Stomach (tissue), 9 donors: ENCODE data around the gene SMIM41. TPM values are rescaled to one million over a fixed set of nuclear protein-coding genes. Genes with fewer than 3 reads are reported as not detected.

Source experiments
- DNase-seq, 2 donors: peaks; one replicate each; pipeline versions ENCODE4 v3.0.0 to v3.0.0-alpha.2; 2013 to 2019
- H3K27ac ChIP-seq, 5 donors: fragments of 200-600 bp in 4 of 5; sonication (generic) in 4 of 5; one replicate each; pipeline ENCODE4 v1.5.1; 2013 to 2019; ENCODE audit warnings: mild to moderate bottlenecking in 1 of 5, moderate library complexity in 1 of 5
- H3K27me3 ChIP-seq, 3 donors: fragments of 200-600 bp; sonication (generic); one replicate each; pipeline ENCODE4 v1.5.1; 2017 to 2019; ENCODE audit warnings: mixed run types in 1 of 3
- H3K36me3 ChIP-seq, 4 donors: fragments of 200-600 bp; sonication (generic); 1 replicate in 3 of 4; 2 replicates in 1 of 4; pipeline ENCODE4 v1.5.1; 2016 to 2019
- H3K4me1 ChIP-seq, 4 donors: fragments of 200-600 bp; sonication (generic); one replicate each; pipeline ENCODE4 v1.5.1; 2016 to 2019
- H3K4me3 ChIP-seq, 4 donors: fragments of 200-600 bp; sonication (generic) in 3 of 4; one replicate each; pipeline ENCODE4 v1.5.1; 2016 to 2019; ENCODE audit warnings: mild to moderate bottlenecking in 1 of 4
- H3K9me3 ChIP-seq, 4 donors: fragments of 200-600 bp; sonication (generic); one replicate each; pipeline ENCODE4 v1.5.1; 2016 to 2019
- CTCF ChIP-seq, 7 experiments: fragments of 450-650 bp in 4 of 7; fragments of 200-600 bp in 3 of 7; sonication (generic) in 3 of 7; IDR thresholded peaks; one replicate each; pipeline ENCODE4 v1.5.1; 2016 to 2019; ENCODE audit warnings: antibody characterized with exemption in 7 of 7, control low read depth in 2 of 7, mild to moderate bottlenecking in 1 of 7
- EP300 ChIP-seq: sonication (generic); formaldehyde crosslinking; IDR thresholded peaks from one replicate; pipeline ENCODE4 v1.6.1; 2017; ENCODE audit warnings: antibody characterized with exemption
- POLR2A ChIP-seq, 4 donors: fragments of 450-650 bp; IDR thresholded peaks; one replicate each; pipeline ENCODE4 v1.6.1; 2016; ENCODE audit warnings: antibody characterized with exemption in 4 of 4, control low read depth in 2 of 4, mild to moderate bottlenecking in 1 of 4, moderate library complexity in 1 of 4
- POLR2AphosphoS5 ChIP-seq, 3 donors: sonication (generic); formaldehyde crosslinking; IDR thresholded peaks; one replicate each; pipeline ENCODE4 v1.6.1; 2016; ENCODE audit warnings: antibody characterized with exemption in 3 of 3
- WGBS, 5 donors: extraction: QIAGEN DNeasy Blood & Tissue Kit in 3 of 5; methylation state at CpG; one replicate each; pipeline versions ENCODE4 v1.1.5 to v1.1.7; 2013 to 2018; 5-methylcytosine and 5-hydroxymethylcytosine counted together
- intact Hi-C: fragments of 100-400 bp; cut with DNase I; formaldehyde crosslinking; loops from one replicate; pipeline ENCODE4 v1.15.1; 2023; ENCODE audit warnings: low total_unique reads
- polyA plus RNA-seq, 3 donors: library from polyadenylated mRNA; stranded (reverse); fragments of 200-250 nt; gene quantifications; one replicate each; pipeline ENCODE4 v1.2.3, GENCODE V29; 2013
- total RNA-seq, 5 donors: library from RNA; depleted of rRNA; stranded (reverse); fragments of >200 nt; gene quantifications; one replicate each; pipeline versions ENCODE4 v1.1.0 to v1.2.3, GENCODE V29; 2014 to 2016
- donor health status: healthy with polysubstance abuse.
- donor health status: Bipolar disorder and iron deficiency.
- donor health status: healthy.

Gene SMIM41
- total and polyA plus RNA-seq, 8 donors: 1.1 to 21.6 (median 6.5) TPM; not detected in 1

- Histone ChIP-seq H3K27ac (peak overlapping the region in 4 of 5 donors; percentile 89 to 100 (median 98)), H3K36me3 (peaks cover 38 to 56% (median 55%) of the 10 kb centered on the region in 4 donors), H3K4me3 (peak overlapping the region in 3 of 4 donors; percentile 59 to 80 (median 63)), H3K27me3 (no peaks in the 10 kb centered on the region), H3K4me1 (peaks cover 34 to 74% (median 45%) of the 10 kb centered on the region in 4 donors), H3K9me3 (no peaks in the 10 kb centered on the region)
- 82 to 88% (median 87%) methylated on average over 21 of the region's 21 CpGs for WGBS, 5 donors
- no peak for TF ChIP-seq POLR2A (IDR thresholded peaks at IDR 0.05)
- peak in 2 of 3 donors; percentile 38 to 70 for TF ChIP-seq POLR2AphosphoS5 (IDR thresholded peaks at IDR 0.05)
- TF ChIP-seq CTCF (IDR thresholded peaks at IDR 0.05): no peak
- TF ChIP-seq EP300: no peak
- intact Hi-C loops: no loop called here
- DNase-seq: peak; percentile 26 to 62
Measured at GRCh38 chr12:52054231-52054832, 25.2 kb upstream of the SMIM41 start.

GRCh38 chr12:52054833-52055730 is 24.4 kb upstream of the SMIM41 start:
- intact Hi-C loops: no loop called here
- no peaks in the 10 kb centered on the region for H3K9me3 ChIP-seq
- no peak for TF ChIP-seq EP300
- TF ChIP-seq POLR2A (IDR thresholded peaks at IDR 0.05): peak in 1 of 4 donors; percentile 6
- TF ChIP-seq CTCF (IDR thresholded peaks at IDR 0.05): no peak
- peak in 1 of 3 donors; percentile 64 for TF ChIP-seq POLR2AphosphoS5 (IDR thresholded peaks at IDR 0.05)
- H3K4me1 ChIP-seq: peaks cover 26 to 66% (median 39%) of the 10 kb centered on the region in 4 donors
- peak overlapping the region; percentile 3 to 80 (median 61) for H3K4me3 ChIP-seq
- peaks cover 38 to 60% (median 57%) of the 10 kb centered on the region in 4 donors for H3K36me3 ChIP-seq
- peak overlapping the region in 3 of 5 donors; percentile 89 to 100 (median 98) for H3K27ac ChIP-seq
- peak; percentile 35 to 37 for DNase-seq
- H3K27me3 ChIP-seq: no peaks in the 10 kb centered on the region
- 87 to 94% (median 91%) methylated on average over 17 to 21 of the region's 21 CpGs for WGBS, 5 donors

GRCh38 chr12:52055731-52056711 is 23.5 kb upstream of the SMIM41 start:
- H3K27ac ChIP-seq: peak overlapping the region in 3 of 5 donors; percentile 25 to 100 (median 25)
- peaks cover 19 to 58% (median 33%) of the 10 kb centered on the region in 4 donors for H3K4me1 ChIP-seq
- H3K4me3 ChIP-seq: peak overlapping the region in 1 of 4 donors; percentile 80
- peak; percentile 43 to 56 for DNase-seq
- H3K9me3 ChIP-seq: no peaks in the 10 kb centered on the region
- H3K36me3 ChIP-seq: peaks cover 38 to 60% (median 57%) of the 10 kb centered on the region in 4 donors
- WGBS, 5 donors: 84 to 93% (median 87%) methylated on average over 25 to 27 of the region's 27 CpGs
- intact Hi-C loops: no loop called here
- TF ChIP-seq CTCF (IDR thresholded peaks at IDR 0.05): no peak
- TF ChIP-seq POLR2AphosphoS5 (IDR thresholded peaks at IDR 0.05): peak; percentile 36 to 82 (median 75)
- no peak for TF ChIP-seq EP300
- TF ChIP-seq POLR2A (IDR thresholded peaks at IDR 0.05): peak in 1 of 4 donors; percentile 18
- no peaks in the 10 kb centered on the region for H3K27me3 ChIP-seq
